Osteocyte (in vitro differentiated cells): ENCODE measurements around the gene OOEP. TPM values are rescaled to one million over a fixed set of nuclear protein-coding genes. Genes with fewer than 3 reads are reported as not detected.
"Not testable (repeated sequence)": the region's sequence is repeated elsewhere in the genome, so short reads cannot be mapped to it uniquely, and the experiment has no call there.

Experiments
- DNase-seq: peaks from one replicate; pipeline ENCODE4 v3.0.0; 2021; ENCODE audit warnings: mixed read lengths; ENCODE audit not compliant: unreplicated experiment; ENCODE audit errors: extremely low spot score
- H3K27ac Mint-ChIP-seq: one replicate; pipeline ENCODE4 v1.8.0; 2021; ENCODE audit warnings: mild to moderate bottlenecking, mixed read lengths; ENCODE audit not compliant: unreplicated experiment
- H3K27me3 Mint-ChIP-seq: one replicate; pipeline ENCODE4 v1.8.0; 2021; ENCODE audit warnings: mixed read lengths; ENCODE audit not compliant: unreplicated experiment
- H3K36me3 Mint-ChIP-seq: one replicate; pipeline ENCODE4 v1.8.0; 2021; ENCODE audit warnings: mixed read lengths; ENCODE audit not compliant: unreplicated experiment
- H3K4me1 Mint-ChIP-seq: one replicate; pipeline ENCODE4 v1.8.0; 2021; ENCODE audit warnings: mixed read lengths; ENCODE audit not compliant: unreplicated experiment
- H3K4me3 Mint-ChIP-seq: one replicate; pipeline ENCODE4 v1.8.0; 2021; ENCODE audit warnings: mild to moderate bottlenecking, moderate library complexity, mixed read lengths; ENCODE audit not compliant: unreplicated experiment
- H3K9me3 Mint-ChIP-seq: one replicate; pipeline ENCODE4 v1.8.0; 2021; ENCODE audit warnings: mixed read lengths; ENCODE audit not compliant: unreplicated experiment
- total RNA-seq: library from RNA; stranded (reverse); gene quantifications from 2 replicates; pipeline ENCODE4 v1.2.1, GENCODE V29; 2021
- TF ChIP-seq, protein P1 (sequence below): fragments of 200-600 bp; sonication (generic); IDR thresholded peaks from 2 replicates; pipeline ENCODE4 v1.5.0; 2021; ENCODE audit warnings: antibody characterized with exemption, mild to moderate bottlenecking, moderate library complexity

The OOEP gene
- total RNA-seq, 1 donor from 2014 or later: not detected

- no peak overlapping the region for H3K4me3 Mint-ChIP-seq
- H3K4me1 Mint-ChIP-seq: no peaks in the 10 kb centered on the region
- H3K27me3 Mint-ChIP-seq: no peaks in the 10 kb centered on the region
- TF ChIP-seq, protein P1, sequence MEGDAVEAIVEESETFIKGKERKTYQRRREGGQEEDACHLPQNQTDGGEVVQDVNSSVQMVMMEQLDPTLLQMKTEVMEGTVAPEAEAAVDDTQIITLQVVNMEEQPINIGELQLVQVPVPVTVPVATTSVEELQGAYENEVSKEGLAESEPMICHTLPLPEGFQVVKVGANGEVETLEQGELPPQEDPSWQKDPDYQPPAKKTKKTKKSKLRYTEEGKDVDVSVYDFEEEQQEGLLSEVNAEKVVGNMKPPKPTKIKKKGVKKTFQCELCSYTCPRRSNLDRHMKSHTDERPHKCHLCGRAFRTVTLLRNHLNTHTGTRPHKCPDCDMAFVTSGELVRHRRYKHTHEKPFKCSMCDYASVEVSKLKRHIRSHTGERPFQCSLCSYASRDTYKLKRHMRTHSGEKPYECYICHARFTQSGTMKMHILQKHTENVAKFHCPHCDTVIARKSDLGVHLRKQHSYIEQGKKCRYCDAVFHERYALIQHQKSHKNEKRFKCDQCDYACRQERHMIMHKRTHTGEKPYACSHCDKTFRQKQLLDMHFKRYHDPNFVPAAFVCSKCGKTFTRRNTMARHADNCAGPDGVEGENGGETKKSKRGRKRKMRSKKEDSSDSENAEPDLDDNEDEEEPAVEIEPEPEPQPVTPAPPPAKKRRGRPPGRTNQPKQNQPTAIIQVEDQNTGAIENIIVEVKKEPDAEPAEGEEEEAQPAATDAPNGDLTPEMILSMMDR: no peak
- no peak overlapping the region for H3K27ac Mint-ChIP-seq
- no peaks in the 10 kb centered on the region for H3K36me3 Mint-ChIP-seq
- no peaks in the 10 kb centered on the region for H3K9me3 Mint-ChIP-seq
- DNase-seq: peak; percentile 48
These were observed 26.2 kb upstream of the OOEP start for GRCh38 chr6:73395875-73396274.

DNA sequence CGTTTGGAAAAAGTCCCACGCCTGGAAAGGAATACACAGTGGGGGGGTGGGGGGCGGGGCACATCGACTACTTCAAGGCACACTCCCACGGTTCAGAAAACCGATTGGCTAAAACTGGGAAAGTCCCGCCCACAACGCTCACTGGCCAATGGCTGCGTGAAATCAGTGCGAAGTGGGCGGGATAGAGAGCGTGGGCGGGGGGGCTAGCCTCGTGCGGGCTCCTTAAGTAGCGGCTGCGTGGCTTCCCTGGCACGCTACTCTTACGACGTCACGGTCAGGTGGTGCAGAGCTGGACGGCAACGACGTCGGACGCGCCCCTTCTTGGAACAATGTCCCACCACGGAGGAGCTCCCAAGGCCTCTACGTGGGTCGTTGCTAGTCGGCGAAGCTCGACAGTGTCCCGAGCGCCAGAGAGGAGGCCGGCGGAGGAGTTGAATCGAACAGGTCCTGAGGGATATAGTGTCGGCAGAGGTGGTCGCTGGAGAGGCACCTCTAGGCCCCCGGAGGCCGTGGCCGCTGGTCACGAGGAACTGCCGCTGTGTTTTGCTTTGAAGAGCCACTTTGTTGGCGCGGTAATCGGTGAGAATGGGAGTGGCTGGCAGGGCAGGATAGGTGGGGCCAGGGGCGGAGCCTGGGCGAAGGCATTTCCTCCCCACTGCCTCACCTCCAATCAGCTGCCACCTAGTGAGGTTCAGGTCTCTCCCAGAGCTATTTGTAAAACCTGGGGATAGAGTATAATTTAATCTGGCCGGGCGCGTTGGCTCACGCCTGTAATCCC is 25.1 kb upstream of the OOEP start, which contains the start of gene DDX43:
Gene DDX43, plus strand, starts transcription at position 252 of the 778 bp plus-strand sequence. Its CDS starts 78 bp downstream, at position 330.
- Mint-ChIP-seq H3K4me3 (no peak within 1 kb of the TSS), H3K36me3 (no peaks in the 10 kb centered on the region), H3K9me3 (no peaks in the 10 kb centered on the region), H3K27me3 (no peaks in the 10 kb centered on the region), H3K4me1 (no peaks in the 10 kb centered on the region), H3K27ac (no peak within 1 kb of the TSS)
- TF ChIP-seq, protein P1: no peak
- DNase-seq: peak; percentile 75

- Mint-ChIP-seq H3K4me3 (no peak overlapping the region), H3K27me3 (no peaks in the 10 kb centered on the region), H3K27ac (no peak overlapping the region), H3K4me1 (peaks cover 10% of the 10 kb centered on the region), H3K36me3 (no peaks in the 10 kb centered on the region), H3K9me3 (no peaks in the 10 kb centered on the region)
- TF ChIP-seq, protein P1: no peak
- no peak for DNase-seq
These were observed 23.6 kb upstream of the OOEP start for GRCh38 chr6:73393278-73393677.

DNA sequence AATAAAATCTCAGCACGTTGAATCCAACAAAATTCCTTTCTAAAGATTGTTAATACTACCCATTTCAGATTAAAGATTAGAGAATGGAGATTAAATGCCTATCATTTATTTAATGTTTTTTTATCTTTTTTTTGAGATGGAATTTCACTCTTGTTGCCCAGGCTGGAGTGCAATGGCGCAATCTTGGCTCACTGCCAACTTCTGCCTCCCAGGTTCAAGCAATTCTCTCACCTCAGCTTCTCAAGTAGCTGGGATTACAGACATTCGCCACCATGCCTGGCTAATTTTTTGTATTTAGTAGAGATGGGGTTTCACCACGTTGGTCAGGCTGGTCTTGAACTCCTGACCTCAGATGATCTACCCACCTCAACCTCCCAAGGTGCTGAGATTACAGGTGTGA is 22.5 kb upstream of the OOEP start:
- not testable (repeated sequence) for H3K9me3 Mint-ChIP-seq
- H3K4me1 Mint-ChIP-seq: peaks cover 11% of the 10 kb centered on the region

DNA sequence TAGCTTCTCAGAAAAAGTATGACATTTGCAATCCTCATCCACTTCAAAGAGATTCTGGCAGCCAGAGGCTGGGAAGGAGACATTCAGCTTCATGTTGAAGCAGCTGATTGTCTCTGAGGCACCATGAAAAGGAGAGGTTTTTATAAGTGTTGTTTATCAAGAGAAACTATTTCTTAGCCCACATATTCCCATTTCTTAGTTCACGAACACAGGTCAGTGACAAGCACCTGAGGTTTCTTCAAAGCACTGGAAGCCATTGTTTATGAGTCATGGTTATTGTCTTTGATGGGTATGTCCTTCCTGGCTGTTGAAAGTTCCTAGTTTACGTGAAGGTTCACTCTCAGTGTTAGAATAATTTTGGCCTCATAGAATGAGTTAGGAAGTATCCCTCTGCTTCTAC is 22.0 kb upstream of the OOEP start:
- TF ChIP-seq, protein P1: no peak
- Mint-ChIP-seq H3K27me3 (no peaks in the 10 kb centered on the region), H3K9me3 (no peaks in the 10 kb centered on the region), H3K27ac (no peak overlapping the region), H3K4me3 (no peak overlapping the region), H3K4me1 (peaks cover 11% of the 10 kb centered on the region), H3K36me3 (no peaks in the 10 kb centered on the region)
- no peak for DNase-seq

More for the DNA sequence above, 22.5 kb upstream of the OOEP start:
- H3K27ac Mint-ChIP-seq, H3K4me3 Mint-ChIP-seq, H3K36me3 Mint-ChIP-seq, H3K27me3 Mint-ChIP-seq: not testable (repeated sequence)
- peak; percentile 60 for DNase-seq
